GM12891 (cell line): Measurements from ENCODE around the gene KIF18B.

Experiments used
- POLR2A ChIP-seq: IDR thresholded peaks from 2 replicates; pipeline ENCODE4 v1.6.1; 2011; ENCODE audit warnings: low read depth, low read length, control low read depth
- TAF1 ChIP-seq: IDR thresholded peaks from 2 replicates; pipeline ENCODE4 v1.6.1; 2011; ENCODE audit warnings: low read depth, low read length, control low read depth

DNA sequence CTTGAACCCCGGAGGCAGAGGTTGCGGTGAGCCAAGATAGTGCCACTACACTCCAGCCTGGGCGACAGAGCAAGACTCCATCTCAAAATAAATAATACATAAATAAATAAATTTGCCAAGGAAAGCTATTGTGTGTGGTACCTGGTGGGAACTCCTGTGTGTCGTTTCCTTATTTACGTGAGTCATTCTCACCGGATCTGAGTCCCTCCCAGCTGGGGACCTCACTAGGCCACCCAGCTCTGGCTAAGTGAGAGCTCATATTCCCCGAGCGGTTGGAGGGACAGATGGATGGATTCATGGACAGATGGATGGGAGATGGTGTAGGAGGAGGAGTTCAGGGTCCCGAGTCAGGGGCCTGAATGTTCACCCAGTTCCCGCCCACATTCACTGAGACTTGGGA is 43.4 kb upstream of the KIF18B start:
- TF ChIP-seq POLR2A = no peak
- no peak for TF ChIP-seq TAF1
